ENCODE data around the gene OR2A1.
"Not testable (repeated sequence)": the region's sequence is repeated elsewhere in the genome, so short reads cannot be mapped to it uniquely, and the experiment has no call there.

DNA sequence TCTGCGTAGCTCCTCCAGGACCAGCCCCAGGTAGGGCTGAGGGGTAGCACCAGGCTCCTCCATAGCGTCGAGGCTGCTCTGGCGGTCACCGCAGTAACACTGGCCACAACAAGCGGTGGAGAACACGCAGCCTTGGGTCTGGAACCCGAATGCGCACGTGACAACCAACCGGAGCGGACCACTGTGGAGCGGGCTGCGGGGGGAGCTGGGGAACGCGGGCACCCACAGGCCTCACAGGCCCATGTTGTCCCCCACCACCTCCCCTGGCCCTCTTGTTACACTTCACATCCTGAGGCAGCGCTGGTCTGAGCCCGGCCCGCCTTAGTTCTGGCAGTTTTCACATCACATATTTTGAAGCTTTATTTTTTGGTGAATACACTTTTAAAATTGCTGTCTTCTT is 43.0 kb upstream of the OR2A1 start, which contains the start of gene CTAGE8:
- TF ChIP-seq NFIC (IDR thresholded peaks at IDR 0.05); FOXM1 (IDR thresholded peaks at IDR 0.05; ENCODE audit: borderline replicate concordance, low read depth); YY1 (IDR thresholded peaks at IDR 0.05; ENCODE audit: low read depth); TEAD4 (IDR thresholded peaks at IDR 0.05); RAD21 (IDR thresholded peaks at IDR 0.05; ENCODE audit: low read depth): not testable (repeated sequence)
- TF ChIP-seq, protein P1, sequence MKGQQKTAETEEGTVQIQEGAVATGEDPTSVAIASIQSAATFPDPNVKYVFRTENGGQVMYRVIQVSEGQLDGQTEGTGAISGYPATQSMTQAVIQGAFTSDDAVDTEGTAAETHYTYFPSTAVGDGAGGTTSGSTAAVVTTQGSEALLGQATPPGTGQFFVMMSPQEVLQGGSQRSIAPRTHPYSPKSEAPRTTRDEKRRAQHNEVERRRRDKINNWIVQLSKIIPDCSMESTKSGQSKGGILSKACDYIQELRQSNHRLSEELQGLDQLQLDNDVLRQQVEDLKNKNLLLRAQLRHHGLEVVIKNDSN (IDR thresholded peaks at IDR 0.05) = not testable (repeated sequence)
